Body of pancreas (tissue), 4 donors: Measurements from ENCODE around the gene YIF1B. TPM values are rescaled to one million over a fixed set of nuclear protein-coding genes. Genes with fewer than 3 reads are reported as not detected.

Source experiments
- ATAC-seq: fragments of 150-250 bp; one replicate; pipeline ENCODE4 v1.9.1; 2016
- DNase-seq, 4 donors: peaks; one replicate each; pipeline ENCODE4 v3.0.0-alpha.2; 2019
- H3K27ac ChIP-seq, 4 donors: fragments of 200-600 bp; sonication (generic); 1 replicate in 3 of 4; 2 replicates in 1 of 4; pipeline versions ENCODE4 v1.5.1 to v1.6.1; 2016 to 2019; ENCODE audit warnings: mild to moderate bottlenecking in 1 of 4, mixed read lengths in 1 of 4, moderate library complexity in 1 of 4
- H3K27me3 ChIP-seq, 2 donors: fragments of 200-600 bp; sonication (generic); one replicate each; pipeline ENCODE4 v1.6.0; 2016; ENCODE audit warnings: mild to moderate bottlenecking in 1 of 2
- H3K36me3 ChIP-seq, 2 donors: fragments of 200-600 bp; sonication (generic); replicated peaks in 1 of 2; 2 replicates each; pipeline ENCODE4 v1.5.1; 2016; ENCODE audit warnings: low read depth in 2 of 2; ENCODE audit not compliant: insufficient read depth in 1 of 2
- H3K4me1 ChIP-seq: fragments of 200-600 bp; sonication (generic); one replicate; pipeline ENCODE4 v1.6.0; 2016
- H3K4me3 ChIP-seq, 2 donors: fragments of 200-600 bp; sonication (generic); 1 replicate in 1 of 2; 2 replicates in 1 of 2; pipeline ENCODE4 v1.5.1; 2016 to 2019
- H3K9me3 ChIP-seq, 3 donors: fragments of 200-600 bp; sonication (generic); 1 replicate in 2 of 3; 2 replicates in 1 of 3; pipeline ENCODE4 v1.5.1; 2016
- CTCF ChIP-seq, 7 experiments: fragments of 450-650 bp in 4 of 7; fragments of 200-600 bp in 3 of 7; sonication (generic) in 3 of 7; IDR thresholded peaks; one replicate each; pipeline ENCODE4 v1.5.1; 2016 to 2019; ENCODE audit warnings: antibody characterized with exemption in 7 of 7
- POLR2A ChIP-seq, 3 donors: fragments of 450-650 bp; IDR thresholded peaks; one replicate each; pipeline ENCODE4 v1.6.1; 2016; ENCODE audit warnings: antibody characterized with exemption in 3 of 3, mild to moderate bottlenecking in 2 of 3
- WGBS, 2 donors: methylation state at CpG; one replicate each; pipeline ENCODE4 v1.1.5; 2017; 5-methylcytosine and 5-hydroxymethylcytosine counted together
- intact Hi-C: fragments of 100-400 bp; cut with DNase I; formaldehyde crosslinking; loops from one replicate; pipeline ENCODE4 v1.15.1; 2023
- total RNA-seq, 2 donors: library from RNA; depleted of rRNA; stranded (reverse); fragments of >200 nt; gene quantifications; one replicate each; pipeline ENCODE4 v1.1.0, GENCODE V29; 2016

The YIF1B gene
- total RNA-seq, 2 donors from 2014 or later = 8.2 to 22.3 TPM

GRCh38 chr19:38335949-38336637 lies 20.3 kb upstream of the YIF1B start:
- ATAC-seq = peak; percentile 84
- WGBS, 2 donors = 0 to 1% methylated on average over 47 to 50 of the region's 52 CpGs
- intact Hi-C loops = loop anchor here (2.0 to 5.0 kb wide), 2 partner anchors 36 to 93 kb away; partner anchors contain the start of gene PSMD8

GRCh38 chr19:38333245-38333644 lies 17.5 kb upstream of the YIF1B start:
- no peak for ATAC-seq
- Histone ChIP-seq H3K27me3 (no peaks in the 10 kb centered on the region), H3K36me3 (no peaks in the 10 kb centered on the region), H3K4me1 (peaks cover 6% of the 10 kb centered on the region), H3K9me3 (no peaks in the 10 kb centered on the region), H3K4me3 (no peak overlapping the region), H3K27ac (no peak overlapping the region)
- no peak for TF ChIP-seq CTCF (IDR thresholded peaks at IDR 0.05)
- no peak for TF ChIP-seq POLR2A (IDR thresholded peaks at IDR 0.05)
- WGBS, 2 donors = 85 to 86% methylated on average over 9 of the region's 9 CpGs
- DNase-seq = no peak
- intact Hi-C loops = no loop called here

More at GRCh38 chr19:38335949-38336637, 20.3 kb upstream of the YIF1B start:
- no peaks in the 10 kb centered on the region for H3K27me3 ChIP-seq
- peak overlapping the region; percentile 89 to 93 (median 91) for H3K27ac ChIP-seq
- TF ChIP-seq CTCF (IDR thresholded peaks at IDR 0.05) (no peak), POLR2A (IDR thresholded peaks at IDR 0.05) (peak in 2 of 3 donors; percentile 62 to 71)
- peak; percentile 94 to 96 (median 96) for DNase-seq
- peaks cover 11% of the 10 kb centered on the region for H3K4me1 ChIP-seq
- H3K9me3 ChIP-seq = no peaks in the 10 kb centered on the region
- no peaks in the 10 kb centered on the region for H3K36me3 ChIP-seq
- H3K4me3 ChIP-seq = peak overlapping the region; percentile 51 to 66

GRCh38 chr19:38331728-38332127 lies 16.0 kb upstream of the YIF1B start:
- H3K27ac ChIP-seq = no peak overlapping the region
- ATAC-seq = no peak
- intact Hi-C loops = no loop called here

GRCh38 chr19:38329651-38330050 lies 13.9 kb upstream of the YIF1B start:
- H3K27ac ChIP-seq = no peak overlapping the region
- H3K9me3 ChIP-seq = no peaks in the 10 kb centered on the region
- no peaks in the 10 kb centered on the region for H3K27me3 ChIP-seq
- ATAC-seq (no peak), DNase-seq (no peak)
- no peaks in the 10 kb centered on the region for H3K4me1 ChIP-seq
- no peak for TF ChIP-seq POLR2A (IDR thresholded peaks at IDR 0.05)
- no peak for TF ChIP-seq CTCF (IDR thresholded peaks at IDR 0.05)
- WGBS, 2 donors = 97 to 99% methylated on average over 7 of the region's 7 CpGs
- no peak overlapping the region for H3K4me3 ChIP-seq
- intact Hi-C loops = loop anchor here (5.0 to 10.0 kb wide), 2 partner anchors 97 to 425 kb away; partner anchors contain the start of genes SIPA1L3 and WDR87
- H3K36me3 ChIP-seq = peaks cover 0 to 10% of the 10 kb centered on the region in 2 donors

More at GRCh38 chr19:38331728-38332127, 16.0 kb upstream of the YIF1B start:
- Histone ChIP-seq H3K27me3 (no peaks in the 10 kb centered on the region), H3K9me3 (no peaks in the 10 kb centered on the region), H3K4me3 (no peak overlapping the region), H3K36me3 (peaks cover 0 to 8% of the 10 kb centered on the region in 2 donors), H3K4me1 (no peaks in the 10 kb centered on the region)
- no peak for DNase-seq
- no peak for TF ChIP-seq CTCF (IDR thresholded peaks at IDR 0.05)
- no peak for TF ChIP-seq POLR2A (IDR thresholded peaks at IDR 0.05)
- WGBS, 2 donors = 75 to 88% methylated on average over 1 of the region's 1 CpG
